GM12878 (cell line): ENCODE data around the gene RET. TPM values are rescaled to one million over a fixed set of nuclear protein-coding genes. Genes with fewer than 3 reads are reported as not detected.
A peak's percentile ranks its signal among the peaks of the same experiment; 100 is the strongest.

Source experiments
- ATAC-seq: fragments of 200-7000 bp; cut with Tn5 transposase; 3 replicates; pipeline ENCODE4 v1.9.1; 2020; ENCODE audit warnings: mild to moderate bottlenecking, moderate library complexity
- BruUV-seq: library from RNA; stranded (reverse); fragments of 400-500 nt; replicated peaks from 2 replicates; lab custom pipeline; 2021; lab: Mats Ljungman, UMichigan
- CTCF ChIA-PET: fragments of 300-600 bp; sonication (Branson Sonifier 250); formaldehyde crosslinking; extraction: SDS; loops from one replicate; lab custom pipeline; 2021; ENCODE audit warnings: inconsistent platforms; lab: Yijun Ruan, JAX
- POLR2A ChIA-PET: fragments of 350-600 bp; formaldehyde crosslinking; extraction: SDS; loops from one replicate; lab custom pipeline; 2021; ENCODE audit warnings: inconsistent platforms; lab: Charles Lee
- RAD21 ChIA-PET: fragments of 300-600 bp; sonication (Branson Sonifier 250); formaldehyde crosslinking; loops from one replicate; lab custom pipeline; 2023; ENCODE audit warnings: antibody characterized with exemption; ENCODE audit not compliant: unreplicated experiment; lab: Charles Lee
- SMC1A ChIA-PET: fragments of 300-600 bp; sonication (Branson Sonifier 250); formaldehyde crosslinking; loops from one replicate; lab custom pipeline; 2023; ENCODE audit not compliant: unreplicated experiment, uncharacterized antibody; lab: Charles Lee
- DNase-seq: peaks from one replicate; pipeline ENCODE4 v3.0.0-alpha.2; 2011; ENCODE audit warnings: low read depth, low spot score
- FAIRE-seq: peaks from 3 replicates; lab custom pipeline; 2011; peaks lifted over from hg19 to GRCh38; lab: Jason Lieb, UNC
- H2AFZ ChIP-seq: 2 replicates; pipeline ENCODE4 v1.6.0; 2011; ENCODE audit warnings: low read depth, low read length, control low read depth; ENCODE audit not compliant: control insufficient read depth
- H3K27ac ChIP-seq: 2 replicates; pipeline ENCODE4 v1.5.1; 2011; ENCODE audit warnings: control low read depth; ENCODE audit not compliant: control insufficient read depth, insufficient read depth
- H3K27me3 ChIP-seq, 2 experiments: replicated peaks in 1 of 2; 2 replicates each; pipeline versions ENCODE4 v1.6.0 to v1.6.1; 2011; ENCODE audit warnings: low read length in 1 of 2; ENCODE audit not compliant: control insufficient read depth in 2 of 2, insufficient read depth in 2 of 2
- H3K36me3 ChIP-seq, 2 experiments: 2 replicates each; pipeline ENCODE4 v1.5.1; 2011; ENCODE audit warnings: low read length in 1 of 2; ENCODE audit not compliant: control insufficient read depth in 2 of 2, insufficient read depth in 2 of 2
- H3K4me1 ChIP-seq: 2 replicates; pipeline ENCODE4 v1.6.1; 2011; ENCODE audit warnings: mild to moderate bottlenecking, low read length, moderate library complexity, mixed read lengths; ENCODE audit not compliant: control insufficient read depth, insufficient read depth
- H3K4me2 ChIP-seq: 2 replicates; pipeline ENCODE4 v1.6.0; 2011; ENCODE audit warnings: control low read depth; ENCODE audit not compliant: control insufficient read depth, insufficient read depth
- H3K4me3 ChIP-seq: fragments of 200-600 bp; sonication (generic); 2 replicates; pipeline ENCODE4 v1.5.1; 2016
- H3K79me2 ChIP-seq: 2 replicates; pipeline ENCODE4 v1.6.0; 2011; ENCODE audit warnings: low read length; ENCODE audit not compliant: control insufficient read depth, insufficient read depth
- H3K9ac ChIP-seq: 2 replicates; pipeline ENCODE4 v1.8.0; 2011; ENCODE audit warnings: low read length, control low read depth, mixed read lengths; ENCODE audit not compliant: control insufficient read depth, insufficient read depth
- H3K9me3 ChIP-seq: replicated peaks from 3 replicates; pipeline ENCODE4 v1.5.1; 2011; ENCODE audit warnings: mild to moderate bottlenecking, low read length; ENCODE audit not compliant: control insufficient read depth, insufficient read depth
- H4K20me1 ChIP-seq: 2 replicates; pipeline ENCODE4 v1.6.0; 2011; ENCODE audit not compliant: control insufficient read depth, insufficient read depth
- BCL3 ChIP-seq: IDR thresholded peaks from 2 replicates; pipeline ENCODE4 v1.6.1; 2011; ENCODE audit warnings: borderline replicate concordance, low read depth, mild to moderate bottlenecking, moderate library complexity, low read length; ENCODE audit not compliant: insufficient read depth, poor library complexity, severe bottlenecking
- BMI1 ChIP-seq: fragments of 450-650 bp; IDR thresholded peaks from 2 replicates; pipeline ENCODE4 v1.6.1; 2016; ENCODE audit warnings: mild to moderate bottlenecking, moderate library complexity, borderline replicate concordance
- EZH2 ChIP-seq: IDR thresholded peaks from 2 replicates; pipeline ENCODE4 v1.6.1; 2012; ENCODE audit warnings: low read depth, mild to moderate bottlenecking, control low read depth, inconsistent platforms, low read length, borderline replicate concordance; ENCODE audit not compliant: control insufficient read depth
- PAX5 ChIP-seq: IDR thresholded peaks from 2 replicates; pipeline ENCODE4 v1.6.1; 2011; ENCODE audit warnings: low read depth, low read length, borderline replicate concordance
- POU2F2 ChIP-seq: IDR thresholded peaks from 3 replicates; pipeline ENCODE4 v1.6.1; 2011; ENCODE audit warnings: low read depth, mild to moderate bottlenecking, low read length, borderline replicate concordance
- SPI1 ChIP-seq: IDR thresholded peaks from 2 replicates; pipeline ENCODE4 v1.6.1; 2011; ENCODE audit warnings: low read depth, mild to moderate bottlenecking, low read length, moderate library complexity, borderline replicate concordance; ENCODE audit not compliant: insufficient read depth
- WGBS: methylation state at CpG from one replicate; pipeline ENCODE4 v1.1.6; 2016; ENCODE audit warnings: low lambda C conversion rate; ENCODE audit not compliant: insufficient replicate concordance, insufficient coverage; ENCODE audit errors: missing lambda C conversion rate; 5-methylcytosine and 5-hydroxymethylcytosine counted together
- in situ Hi-C: fragments of 300-500 bp; cut with MboI; formaldehyde crosslinking; loops from 9 replicates; pipeline ENCODE4 v1.14.3; 2018; ENCODE audit warnings: mixed read lengths
- intact Hi-C: fragments of 100-400 bp; cut with micrococcal nuclease; formaldehyde crosslinking; loops from one replicate; pipeline ENCODE4 v1.14.2; 2022; ENCODE audit not compliant: unreplicated experiment
- polyA plus RNA-seq, 11 experiments: library from polyadenylated mRNA; depleted of rRNA in 4 of 11; unstranded in 6 of 11; stranded (reverse) in 5 of 11; fragments of >200 nt; fragmentation: Nextera tagmentation in 4 of 11; fragmentation: Illumina TruSeq in 1 of 11; extraction: Ambion mirVana in 4 of 11; extraction: Trizol in 1 of 11; gene quantifications; 1 replicate in 1 of 11; 2 replicates in 10 of 11; pipeline versions ENCODE4 v1.2.1 to v1.2.3, GENCODE V29; 2011 to 2016; ENCODE audit warnings: inconsistent platforms in 2 of 11, missing spikeins in 2 of 11, low read depth in 1 of 11
- total RNA-seq, 4 experiments: library from RNA; depleted of rRNA in 3 of 4; stranded (reverse); fragments of >200 nt in 3 of 4; fragmentation: Illumina TruSeq in 1 of 4; extraction: Trizol in 1 of 4; gene quantifications; 2 replicates each; pipeline versions ENCODE4 v1.2.1 to v1.2.3, GENCODE V29; 2013 to 2021

Gene RET
- total and polyA plus RNA-seq, 10 of the 15 experiments (the other 5 are each of a cell fraction or from before 2014, with no cell fraction given): not detected

DNA sequence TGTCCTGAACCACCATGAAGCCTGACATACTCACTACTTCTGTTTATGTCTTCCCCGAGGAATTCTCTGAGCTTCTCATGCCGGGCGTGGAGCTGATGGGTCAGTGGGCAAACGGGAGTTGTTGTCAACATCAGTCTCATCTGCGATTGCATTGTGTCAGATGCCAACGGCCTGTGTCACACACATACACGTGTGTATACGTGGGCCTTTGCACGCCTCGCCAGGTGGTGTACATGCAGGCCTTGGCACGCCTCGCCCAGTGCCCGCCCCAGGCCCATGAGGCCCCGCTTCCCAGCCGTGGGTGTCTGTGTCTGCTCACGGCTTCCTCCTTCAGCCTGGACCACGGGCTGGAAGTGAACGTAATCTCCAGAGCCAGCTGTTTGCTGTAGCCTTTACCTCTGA lies 53.9 kb downstream of the RET start:
- H3K27ac ChIP-seq: no peak overlapping the region
- ChIA-PET CTCF (no interaction called here), POLR2A (no interaction called here), RAD21 (no interaction called here), SMC1A (interaction anchor here (1.3 to 2.8 kb wide), 2 partner anchors 9 kb away, joined by 3 to 7 read pairs; no protein-coding TSS in a partner anchor)
- in situ Hi-C loops (loop anchor here (10.0 to 25.0 kb wide), 3 partner anchors 282 to 576 kb away; partner anchors contain the start of genes HNRNPF and ZNF33B), intact Hi-C loops (loop anchor here (10.0 kb wide), 1 partner anchor 496 kb away; the partner anchor contains the start of gene ZNF33B)
- no peak overlapping the region for H3K4me3 ChIP-seq
- H3K27me3 ChIP-seq: no peaks in the 10 kb centered on the region
- peaks cover 31% of the 10 kb centered on the region for H3K4me1 ChIP-seq
- no peaks in the 10 kb centered on the region for H3K36me3 ChIP-seq
- no peak overlapping the region for H3K4me2 ChIP-seq
- H2AFZ ChIP-seq: no peak overlapping the region
- no peaks in the 10 kb centered on the region for H3K9me3 ChIP-seq
- no peak overlapping the region for H3K9ac ChIP-seq
- no peaks in the 10 kb centered on the region for H3K79me2 ChIP-seq
- ATAC-seq: no peak
- no TSS peak for BruUV-seq
- no peak for DNase-seq
- H4K20me1 ChIP-seq: no peaks in the 10 kb centered on the region
- TF ChIP-seq BCL3 (peak; percentile 16), POU2F2 (no peak)
- FAIRE-seq: no peak
- WGBS: 81% methylated on average over 18 of the region's 18 CpGs

- TF ChIP-seq BMI1 (no peak), SPI1 (no peak), EZH2 (no peak), PAX5 (no peak)
- Histone ChIP-seq H3K4me1 (peaks cover 31% of the 10 kb centered on the region), H3K9me3 (no peaks in the 10 kb centered on the region), H3K27ac (no peak overlapping the region), H3K4me2 (no peak overlapping the region), H3K36me3 (no peaks in the 10 kb centered on the region), H3K79me2 (no peaks in the 10 kb centered on the region), H3K4me3 (no peak overlapping the region), H4K20me1 (no peaks in the 10 kb centered on the region), H3K9ac (no peak overlapping the region), H2AFZ (no peak overlapping the region), H3K27me3 (no peaks in the 10 kb centered on the region)
- FAIRE-seq: no peak
- intact Hi-C loops (loop anchor here (10.0 kb wide), 1 partner anchor 496 kb away; the partner anchor contains the start of gene ZNF33B), in situ Hi-C loops (loop anchor here (10.0 to 25.0 kb wide), 3 partner anchors 281 to 576 kb away; partner anchors contain the start of genes HNRNPF and ZNF33B)
- BruUV-seq: no TSS peak
- ChIA-PET RAD21 (no interaction called here), SMC1A (interaction anchor here (1.3 kb wide), 1 partner anchor 9 kb away, joined by 3 read pairs; no protein-coding TSS in a partner anchor), POLR2A (no interaction called here), CTCF (no interaction called here)
- no peak for ATAC-seq
- DNase-seq: no peak
- WGBS: 86% methylated on average over 11 of the region's 11 CpGs
Measured at GRCh38 chr10:43131256-43131655, 54.4 kb downstream of the RET start.
